GM21360 (cell line): ENCODE results near the gene RBMX.
A peak's percentile ranks its signal among the peaks of the same experiment; 100 is the strongest.
"Not testable (repeated sequence)": the region's sequence is repeated elsewhere in the genome, so short reads cannot be mapped to it uniquely, and the experiment has no call there.

ENCODE experiments used
- ATAC-seq: cut with Tn5 transposase; IDR thresholded peaks from one replicate; pipeline ENCODE4 v1.9.1; 2021; ENCODE audit warnings: mild to moderate bottlenecking, moderate library complexity; ENCODE audit not compliant: unreplicated experiment

RBMX gene

GRCh38 chrX:136880452-136881013 lies at the start of gene RBMX:
Gene RBMX (minus strand): TSS chrX:136880725. CDS start chrX:136879427, 1,298 bp downstream.
- peak; percentile 93 for ATAC-seq

GRCh38 chrX:136921438-136921837 lies 40.9 kb upstream of the RBMX start:
- ATAC-seq, result not testable (repeated sequence)

GRCh38 chrX:136920001-136920400 lies 39.5 kb upstream of the RBMX start:
- ATAC-seq, result no peak

- ATAC-seq, result no peak
These were observed 36.3 kb upstream of the RBMX start for GRCh38 chrX:136916827-136917226.

- ATAC-seq, result not testable (repeated sequence)
These were observed 31.1 kb upstream of the RBMX start for GRCh38 chrX:136911661-136912060.

GRCh38 chrX:136911253-136911652 lies 30.7 kb upstream of the RBMX start:
- no peak for ATAC-seq

GRCh38 chrX:136910565-136911035 lies 30.1 kb upstream of the RBMX start:
- ATAC-seq, result no peak

GRCh38 chrX:136909706-136910564 lies 29.4 kb upstream of the RBMX start:
- peak; percentile 60 for ATAC-seq

GRCh38 chrX:136909119-136909705 lies 28.7 kb upstream of the RBMX start:
- peak; percentile 60 for ATAC-seq

GRCh38 chrX:136907621-136908020 lies 27.1 kb upstream of the RBMX start:
- ATAC-seq, result no peak

GRCh38 chrX:136906921-136907510 lies 26.5 kb upstream of the RBMX start:
- ATAC-seq, result no peak

GRCh38 chrX:136904067-136904466 lies 23.5 kb upstream of the RBMX start:
- ATAC-seq, result not testable (repeated sequence)

- ATAC-seq, result not testable (repeated sequence)
These were observed 19.5 kb upstream of the RBMX start for GRCh38 chrX:136900071-136900470.

GRCh38 chrX:136899221-136899620 lies 18.7 kb upstream of the RBMX start:
- no peak for ATAC-seq

- ATAC-seq, result not testable (repeated sequence)
These were observed 18.2 kb upstream of the RBMX start for GRCh38 chrX:136898752-136899151.

- ATAC-seq, result no peak
These were observed 15.8 kb upstream of the RBMX start for GRCh38 chrX:136896121-136896914.

GRCh38 chrX:136892412-136892811 lies 11.9 kb upstream of the RBMX start:
- ATAC-seq, result no peak

GRCh38 chrX:136890596-136890995 lies 10.1 kb upstream of the RBMX start:
- not testable (repeated sequence) for ATAC-seq

GRCh38 chrX:136889269-136889668 lies 8.7 kb upstream of the RBMX start:
- no peak for ATAC-seq

- peak; percentile 24 for ATAC-seq
These were observed 498 bp downstream of the RBMX start for GRCh38 chrX:136880003-136880451.
